Aorta (tissue), 5 donors: ENCODE data around the gene KAT5. TPM values are rescaled to one million over a fixed set of nuclear protein-coding genes. Genes with fewer than 3 reads are reported as not detected.
A peak's percentile ranks its signal among the peaks of the same experiment; 100 is the strongest.

Source experiments
- ATAC-seq: fragments of 200-7000 bp; cut with Tn5 transposase; one replicate; pipeline ENCODE4 v1.9.1; 2022; ENCODE audit warnings: moderate library complexity; ENCODE audit not compliant: low FRiP score
- DNase-seq, 2 donors: peaks; one replicate each; pipeline ENCODE4 v3.0.0-alpha.2; 2020
- H3K27ac ChIP-seq, 2 donors: one replicate each; pipeline ENCODE4 v1.5.1; 2013; ENCODE audit warnings: low read length in 2 of 2, mild to moderate bottlenecking in 2 of 2, moderate library complexity in 2 of 2, control low read depth in 1 of 2, inconsistent platforms in 1 of 2, low read depth in 1 of 2
- H3K27me3 ChIP-seq, 2 donors: one replicate each; pipeline ENCODE4 v1.6.1; 2013; ENCODE audit warnings: control low read depth in 1 of 2, low read length in 1 of 2, mild to moderate bottlenecking in 1 of 2, moderate library complexity in 1 of 2; ENCODE audit not compliant: insufficient read depth in 2 of 2, control insufficient read depth in 1 of 2
- H3K36me3 ChIP-seq, 2 donors: one replicate each; pipeline ENCODE4 v1.6.1; 2013; ENCODE audit warnings: control low read depth in 1 of 2, low read length in 1 of 2, mild to moderate bottlenecking in 1 of 2; ENCODE audit not compliant: insufficient read depth in 2 of 2, control insufficient read depth in 1 of 2
- H3K4me1 ChIP-seq, 2 donors: one replicate each; pipeline ENCODE4 v1.6.1; 2013; ENCODE audit warnings: low read length in 2 of 2, control low read depth in 1 of 2, mild to moderate bottlenecking in 1 of 2, moderate library complexity in 1 of 2; ENCODE audit not compliant: insufficient read depth in 2 of 2, control insufficient read depth in 1 of 2
- H3K4me3 ChIP-seq, 2 donors: one replicate each; pipeline ENCODE4 v1.5.1; 2013; ENCODE audit warnings: low read length in 2 of 2, control low read depth in 1 of 2, mild to moderate bottlenecking in 1 of 2
- H3K9me3 ChIP-seq: one replicate; pipeline ENCODE4 v1.6.1; 2013; ENCODE audit warnings: mild to moderate bottlenecking, low read length; ENCODE audit not compliant: control insufficient read depth
- WGBS, 2 donors: extraction: QIAGEN DNeasy Blood & Tissue Kit; methylation state at CpG; one replicate each; pipeline ENCODE4 v1.1.7; 2013; 5-methylcytosine and 5-hydroxymethylcytosine counted together
- intact Hi-C, 2 donors: fragments of 100-400 bp; cut with DNase I; formaldehyde crosslinking; loops; one replicate each; pipeline versions ENCODE4 v1.14.2 to v1.15.0; 2022
- polyA plus RNA-seq, 2 donors: library from polyadenylated mRNA; stranded (reverse); fragments of 200-250 nt; gene quantifications; one replicate each; pipeline ENCODE4 v1.2.3, GENCODE V29; 2013
- total RNA-seq, 2 donors: library from RNA; stranded (reverse); fragmentation: NEBNext Ultra II Directional; extraction: Animal tissue kit (Norgen Biotek cat#: 25700); gene quantifications; one replicate each; pipeline ENCODE4 v1.2.1, GENCODE V29; 2021
- donor health status: healthy with polysubstance abuse.
- donor health status: Bipolar disorder and iron deficiency.
- donor health status: DM: no; HTN: no; CAD: no.
- donor health status: DM: no; HTN: no; CAD: no.
- donor health status: DM: yes; HTN: yes; CAD: no.

KAT5 gene
- total and polyA plus RNA-seq, 4 donors = 29.2 to 120 (median 62.1) TPM

- Histone ChIP-seq H3K9me3 (no peaks in the 10 kb centered on the region), H3K27ac (no peak overlapping the region), H3K4me1 (no peaks in the 10 kb centered on the region), H3K36me3 (peaks cover 4 to 19% of the 10 kb centered on the region in 2 donors), H3K4me3 (no peak overlapping the region), H3K27me3 (no peaks in the 10 kb centered on the region)
- intact Hi-C loops = loop anchor here (5.0 kb wide), 3 partner anchors 52 to 68 kb away; partner anchors contain the start of genes AP5B1 (in 1 of the 2) and RELA (in 1 of the 2)
- WGBS, 2 donors = 92 to 95% methylated on average over 16 of the region's 16 CpGs
- DNase-seq (peak in 1 of 2 donors; percentile 42), ATAC-seq (no peak)
Observed at GRCh38 chr11:65714433-65714832, 2.4 kb downstream of the KAT5 start.

GRCh38 chr11:65716302-65716701 lies 4.2 kb downstream of the KAT5 start:
- DNase-seq (peak in 1 of 2 donors; percentile 34), ATAC-seq (no peak)
- Histone ChIP-seq H3K4me3 (no peak overlapping the region), H3K27ac (no peak overlapping the region), H3K36me3 (peaks cover 4 to 19% of the 10 kb centered on the region in 2 donors), H3K4me1 (no peaks in the 10 kb centered on the region), H3K9me3 (no peaks in the 10 kb centered on the region), H3K27me3 (no peaks in the 10 kb centered on the region)
- intact Hi-C loops = no loop called here
- WGBS, 2 donors = 79 to 82% methylated on average over 7 of the region's 7 CpGs

DNA sequence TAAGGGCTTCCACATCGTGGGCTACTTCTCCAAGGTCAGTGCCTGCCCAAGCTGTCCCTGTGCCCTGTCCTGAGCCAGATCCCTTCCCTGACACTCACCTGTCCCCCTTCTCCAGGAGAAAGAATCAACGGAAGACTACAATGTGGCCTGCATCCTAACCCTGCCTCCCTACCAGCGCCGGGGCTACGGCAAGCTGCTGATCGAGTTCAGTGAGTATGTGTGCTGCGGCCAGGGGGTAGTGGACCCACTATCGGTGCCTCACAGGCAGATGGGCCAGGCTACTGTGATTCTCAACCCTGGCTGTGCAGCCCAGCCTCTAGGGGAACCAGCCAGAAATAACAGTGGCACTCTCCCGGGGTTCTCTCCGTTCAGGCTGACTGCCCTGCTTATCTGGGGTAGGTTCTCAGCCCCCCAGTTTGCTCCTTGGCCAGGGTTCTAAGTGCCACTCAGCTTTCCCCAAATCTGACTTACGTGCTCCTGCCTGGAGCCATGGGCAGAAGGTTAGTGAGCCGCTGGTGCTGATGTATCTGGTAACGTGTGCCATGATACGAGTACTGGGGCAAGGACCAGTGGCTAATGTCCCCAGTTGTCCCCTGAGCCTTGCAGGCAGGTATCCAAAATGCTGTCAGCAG lies 4.8 kb downstream of the KAT5 start:
- Histone ChIP-seq H3K9me3 (no peaks in the 10 kb centered on the region), H3K4me3 (no peak overlapping the region), H3K4me1 (no peaks in the 10 kb centered on the region), H3K27ac (no peak overlapping the region), H3K27me3 (no peaks in the 10 kb centered on the region), H3K36me3 (peaks cover 4 to 19% of the 10 kb centered on the region in 2 donors)
- WGBS, 2 donors = 59 to 62% methylated on average over 14 of the region's 14 CpGs
- DNase-seq (peak in 1 of 2 donors; percentile 32), ATAC-seq (no peak)
- intact Hi-C loops = no loop called here

- H3K27me3 ChIP-seq = no peaks in the 10 kb centered on the region
- no peak overlapping the region for H3K27ac ChIP-seq
- ATAC-seq (no peak), DNase-seq (peak in 1 of 2 donors; percentile 12)
- 57 to 60% methylated on average over 6 of the region's 6 CpGs for WGBS, 2 donors
- no peaks in the 10 kb centered on the region for H3K9me3 ChIP-seq
- H3K4me1 ChIP-seq = no peaks in the 10 kb centered on the region
- intact Hi-C loops = no loop called here
- no peak overlapping the region for H3K4me3 ChIP-seq
- peaks cover 4 to 19% of the 10 kb centered on the region in 2 donors for H3K36me3 ChIP-seq
Observed at GRCh38 chr11:65717906-65718305, 5.9 kb downstream of the KAT5 start.

- Histone ChIP-seq H3K27ac (no peak overlapping the region), H3K36me3 (peaks cover 4 to 19% of the 10 kb centered on the region in 2 donors), H3K4me3 (no peak overlapping the region), H3K9me3 (no peaks in the 10 kb centered on the region), H3K4me1 (no peaks in the 10 kb centered on the region), H3K27me3 (no peaks in the 10 kb centered on the region)
- peak in 1 of 2 donors; percentile 25 for DNase-seq
- intact Hi-C loops = no loop called here
- ATAC-seq = no peak
- WGBS, 2 donors = 93% methylated on average over 4 of the region's 4 CpGs
Observed at GRCh38 chr11:65718531-65718930, 6.5 kb downstream of the KAT5 start.

DNA sequence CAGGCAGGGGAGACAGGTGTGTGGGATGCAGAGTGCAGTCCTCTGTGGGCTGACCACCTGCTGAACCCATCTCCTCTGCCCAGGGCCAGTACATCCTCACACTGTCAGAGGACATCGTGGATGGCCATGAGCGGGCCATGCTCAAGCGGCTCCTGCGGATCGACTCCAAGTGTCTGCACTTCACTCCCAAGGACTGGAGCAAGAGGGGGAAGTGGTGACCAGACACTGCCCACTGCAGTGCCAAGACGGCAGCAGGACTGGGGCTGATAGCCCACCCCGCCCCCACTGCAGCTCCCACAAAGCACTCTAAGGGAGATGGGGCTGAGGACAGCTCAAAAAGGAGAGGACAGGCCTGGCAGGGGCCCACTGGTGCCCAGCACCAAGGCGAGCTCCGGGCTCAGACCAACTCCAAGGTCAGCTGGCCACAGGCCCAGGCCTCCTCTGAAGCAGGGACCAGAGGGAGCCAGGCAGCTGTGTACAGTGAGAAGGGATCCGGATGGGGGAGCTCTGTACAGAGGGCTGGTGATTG lies 7.0 kb downstream of the KAT5 start:
- WGBS, 2 donors = 55 to 58% methylated on average over 10 of the region's 10 CpGs
- Histone ChIP-seq H3K4me3 (no peak overlapping the region), H3K36me3 (peaks cover 4 to 19% of the 10 kb centered on the region in 2 donors), H3K27ac (no peak overlapping the region), H3K27me3 (no peaks in the 10 kb centered on the region), H3K9me3 (no peaks in the 10 kb centered on the region), H3K4me1 (no peaks in the 10 kb centered on the region)
- ATAC-seq = no peak
- DNase-seq = peak in 1 of 2 donors; percentile 47
- intact Hi-C loops = no loop called here

DNA sequence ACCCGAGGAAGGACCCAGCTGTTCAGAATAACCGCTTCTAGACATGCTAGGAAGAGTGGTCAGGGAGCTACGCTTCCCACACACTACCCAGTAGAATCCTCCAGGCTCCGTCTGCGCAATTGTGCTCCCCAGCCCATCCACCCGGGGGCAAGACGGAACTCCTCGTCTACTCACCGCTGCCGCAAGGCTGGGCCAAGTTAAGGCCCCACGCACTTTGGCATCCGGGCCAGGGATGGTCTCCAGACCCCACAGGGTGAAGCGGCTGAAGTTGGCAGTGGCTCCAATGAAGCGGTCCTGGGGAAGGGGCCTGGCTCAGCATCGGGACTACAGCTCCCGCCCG lies 7.8 kb downstream of the KAT5 start:
- intact Hi-C loops = no loop called here
- no peaks in the 10 kb centered on the region for H3K9me3 ChIP-seq
- 2 to 3% methylated on average over 16 to 17 of the region's 17 CpGs for WGBS, 2 donors
- ATAC-seq (no peak), DNase-seq (peak; percentile 55 to 83)
- no peaks in the 10 kb centered on the region for H3K27me3 ChIP-seq
- peaks cover 4 to 14% of the 10 kb centered on the region in 2 donors for H3K36me3 ChIP-seq
- peak overlapping the region; percentile 32 to 43 for H3K4me3 ChIP-seq
- H3K4me1 ChIP-seq = no peaks in the 10 kb centered on the region
- peak overlapping the region in 1 of 2 donors; percentile 64 for H3K27ac ChIP-seq

DNA sequence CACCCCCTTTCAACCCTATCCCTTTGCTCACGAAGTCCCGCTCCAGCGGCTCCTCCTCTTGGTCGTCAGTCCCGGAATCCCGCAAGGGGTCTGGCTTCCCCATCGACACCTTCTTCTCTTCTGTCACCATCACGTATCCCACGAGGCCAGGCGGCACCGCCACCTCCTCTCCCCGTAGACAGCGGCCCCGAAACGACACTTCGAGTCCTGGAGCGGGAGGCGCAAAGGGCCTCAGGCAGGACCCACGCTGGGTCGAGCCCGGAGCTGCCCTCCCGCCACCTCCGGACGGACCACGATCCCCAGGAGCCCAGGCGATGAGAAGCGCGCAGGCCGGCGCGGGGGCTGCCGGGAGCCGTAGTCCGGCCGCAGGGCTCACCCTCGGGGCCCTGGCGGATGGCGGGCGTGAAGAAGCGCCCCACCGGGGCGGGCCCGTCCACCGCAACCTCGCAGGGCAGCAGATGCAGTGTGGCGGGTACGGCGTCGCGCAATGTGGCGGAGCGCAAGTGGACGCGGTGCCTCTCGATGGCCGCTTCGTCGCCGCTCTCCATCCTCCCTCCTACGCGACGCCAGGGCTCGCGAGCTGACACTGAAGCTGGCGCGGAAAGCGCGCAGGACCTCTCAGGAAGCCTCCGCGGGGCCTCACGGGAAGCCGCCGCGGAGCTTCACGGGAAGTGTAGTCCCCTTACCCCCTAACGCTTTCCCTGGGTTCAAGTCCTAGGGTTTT lies 8.3 kb downstream of the KAT5 start, which contains the start of gene RNASEH2C:
Gene RNASEH2C, minus strand, starts transcription at position 588 of the 724 bp plus-strand sequence. Its CDS starts 40 bp downstream, at position 548.
- 0 to 1% methylated on average over 51 to 76 of the region's 76 CpGs for WGBS, 2 donors
- peaks cover 4 to 10% of the 10 kb centered on the region in 2 donors for H3K36me3 ChIP-seq
- peak within 1 kb of the TSS; percentile 32 to 43 for H3K4me3 ChIP-seq
- H3K27me3 ChIP-seq = no peaks in the 10 kb centered on the region
- H3K27ac ChIP-seq = peak within 1 kb of the TSS in 1 of 2 donors; percentile 64
- ATAC-seq (peak; percentile 95), DNase-seq (peak; percentile 91 to 95)
- H3K9me3 ChIP-seq = no peaks in the 10 kb centered on the region
- no peaks in the 10 kb centered on the region for H3K4me1 ChIP-seq
- intact Hi-C loops = no loop called here
